Measurements from ENCODE around the gene OR4S2.

Gene OR4S2

DNA sequence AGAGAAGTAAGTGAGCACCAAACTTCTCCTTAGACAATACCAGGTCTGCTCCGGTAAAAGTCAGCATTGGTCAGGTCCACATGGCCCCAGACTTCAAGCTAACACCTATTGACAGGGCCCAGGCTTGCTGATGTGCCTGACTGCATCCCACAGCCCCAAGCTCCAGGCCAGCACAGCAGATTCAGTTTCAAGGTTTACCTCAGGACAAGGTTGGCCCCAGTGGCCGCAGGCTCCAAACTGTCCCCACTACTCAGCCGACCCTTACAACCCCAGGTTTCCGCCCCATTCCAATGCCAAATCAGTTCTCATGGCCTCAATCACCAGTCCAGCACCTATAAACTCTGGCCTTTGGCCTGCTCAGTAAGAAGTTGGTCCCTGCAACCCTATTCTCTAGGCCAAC, 53.3 kb downstream of the OR4S2 start:
- no peak overlapping the region for H4K91ac ChIP-seq (ENCODE audit: low read length)
- H2BK5ac ChIP-seq (ENCODE audit: low read depth, low read length, poor library complexity, severe bottlenecking) = no peak overlapping the region
- H3K79me1 ChIP-seq (replicated peaks; ENCODE audit: low read length, poor library complexity, severe bottlenecking) = no peaks in the 10 kb centered on the region
- H3K9me3 ChIP-seq (ENCODE audit: control insufficient read depth, low read length) = peaks cover 31% of the 10 kb centered on the region
- H3K36me3 ChIP-seq (ENCODE audit: control insufficient read depth in 1 of 2, insufficient read depth in 2 of 2, low read depth in 1 of 2, low read length in 2 of 2) = no peaks in the 10 kb centered on the region
- no peak overlapping the region for H3K4ac ChIP-seq (ENCODE audit: low read depth in 1 of 2, low read length in 2 of 2)
- DNase-seq = no peak
- H4K8ac ChIP-seq (ENCODE audit: low read length) = no peak overlapping the region
- H3K9ac ChIP-seq (ENCODE audit: low read length) = no peak overlapping the region
- no peaks in the 10 kb centered on the region for H3K27me3 ChIP-seq (ENCODE audit: control insufficient read depth in 1 of 2, insufficient read depth in 1 of 2, low read length in 2 of 2)
- H2AK5ac ChIP-seq (ENCODE audit: low read length, severe bottlenecking) = no peak overlapping the region
- H2AFZ ChIP-seq (ENCODE audit: low read depth, low read length) = no peak overlapping the region
- H2BK12ac ChIP-seq (ENCODE audit: low read length in 2 of 2) = no peak overlapping the region
- no peak overlapping the region for H3K18ac ChIP-seq (ENCODE audit: low read depth in 1 of 2, low read length in 2 of 2)
- no peak overlapping the region for H3K14ac ChIP-seq (ENCODE audit: low read length in 2 of 2)
- no peak overlapping the region for H3K27ac ChIP-seq (ENCODE audit: low read length, poor library complexity, severe bottlenecking)
- WGBS = 68% methylated on average over 4 of the region's 4 CpGs
- H3K23ac ChIP-seq (ENCODE audit: low read length in 2 of 2) = no peak overlapping the region
- H3K4me2 ChIP-seq (ENCODE audit: low read length, poor library complexity, severe bottlenecking) = no peak overlapping the region
- no peak overlapping the region for H2BK15ac ChIP-seq (ENCODE audit: low read depth, poor library complexity, severe bottlenecking)
- no peaks in the 10 kb centered on the region for H3K4me1 ChIP-seq (ENCODE audit: control insufficient read depth, insufficient read depth, low read depth, low read length)
- H2BK120ac ChIP-seq (ENCODE audit: low read depth, low read length) = no peak overlapping the region
- H3K4me3 ChIP-seq (ENCODE audit: insufficient read depth in 1 of 2, low read depth in 1 of 2, low read length in 2 of 2) = no peak overlapping the region
